Effector CD8-positive, alpha-beta T cell (primary cell): ENCODE measurements around the gene PDS5A.
"Not testable (repeated sequence)": the region's sequence is repeated elsewhere in the genome, so short reads cannot be mapped to it uniquely, and the experiment has no call there.

ENCODE experiments used
- DNase-seq: peaks from one replicate; lab custom pipeline; 2025; lab: John Stamatoyannopoulos, UW

The PDS5A gene

GRCh38 chr4:39905656-39906055, 72.1 kb downstream of the PDS5A start:
- no peak for DNase-seq

GRCh38 chr4:39905019-39905418, 72.7 kb downstream of the PDS5A start:
- DNase-seq: not testable (repeated sequence)

- no peak for DNase-seq
These were observed 76.7 kb downstream of the PDS5A start for GRCh38 chr4:39900966-39901365.

- DNase-seq: no peak
These were observed 78.4 kb downstream of the PDS5A start for GRCh38 chr4:39899291-39899690.

GRCh38 chr4:39898015-39898414, 79.7 kb downstream of the PDS5A start:
- no peak for DNase-seq

- no peak for DNase-seq
These were observed 84.0 kb downstream of the PDS5A start for GRCh38 chr4:39893693-39894072.

- DNase-seq: no peak
These were observed 84.6 kb downstream of the PDS5A start for GRCh38 chr4:39892988-39893692.

- DNase-seq: no peak
These were observed 88.5 kb downstream of the PDS5A start for GRCh38 chr4:39889226-39889625.

- DNase-seq: no peak
These were observed 89.2 kb downstream of the PDS5A start for GRCh38 chr4:39888541-39888940.

GRCh38 chr4:39883646-39884045, 94.1 kb downstream of the PDS5A start:
- DNase-seq: no peak

GRCh38 chr4:39881789-39882188, 95.9 kb downstream of the PDS5A start:
- no peak for DNase-seq

GRCh38 chr4:39877971-39878370, 99.7 kb downstream of the PDS5A start:
- no peak for DNase-seq

- no peak for DNase-seq
These were observed 103.9 kb downstream of the PDS5A start for GRCh38 chr4:39873823-39874222.

GRCh38 chr4:39865280-39865679, 112.4 kb downstream of the PDS5A start:
- no peak for DNase-seq

GRCh38 chr4:39864391-39864790, 113.3 kb downstream of the PDS5A start:
- DNase-seq: no peak

- no peak for DNase-seq
These were observed 116.9 kb downstream of the PDS5A start for GRCh38 chr4:39860804-39861203.

GRCh38 chr4:39855909-39856512, 121.7 kb downstream of the PDS5A start:
- DNase-seq: no peak

GRCh38 chr4:39852636-39853035, 125.1 kb downstream of the PDS5A start:
- no peak for DNase-seq

GRCh38 chr4:39850727-39851126, 127.0 kb downstream of the PDS5A start:
- DNase-seq: no peak

GRCh38 chr4:39846705-39847104, 131.0 kb downstream of the PDS5A start:
- DNase-seq: no peak

GRCh38 chr4:39846120-39846519, 131.6 kb downstream of the PDS5A start:
- no peak for DNase-seq

- no peak for DNase-seq
These were observed 135.8 kb downstream of the PDS5A start for GRCh38 chr4:39841894-39842293.

GRCh38 chr4:39840516-39840915, 137.2 kb downstream of the PDS5A start:
- DNase-seq: not testable (repeated sequence)

- DNase-seq: no peak
These were observed 137.7 kb downstream of the PDS5A start for GRCh38 chr4:39840027-39840426.
